GM23248 (cell line): Measurements from ENCODE around the gene CXCL10.

Experiments used
- EZH2 ChIP-seq: fragments of 200-600 bp; sonication (generic); IDR thresholded peaks from 2 replicates; pipeline ENCODE4 v1.6.1; 2018; ENCODE audit warnings: antibody characterized with exemption, mild to moderate bottlenecking; ENCODE audit not compliant: insufficient read depth, poor library complexity, severe bottlenecking
- EZH2phosphoT487 ChIP-seq: fragments of 200-600 bp; sonication (generic); IDR thresholded peaks from 2 replicates; pipeline ENCODE4 v1.6.1; 2018; ENCODE audit warnings: antibody characterized with exemption, moderate library complexity, mild to moderate bottlenecking, low read depth; ENCODE audit not compliant: insufficient read depth

DNA sequence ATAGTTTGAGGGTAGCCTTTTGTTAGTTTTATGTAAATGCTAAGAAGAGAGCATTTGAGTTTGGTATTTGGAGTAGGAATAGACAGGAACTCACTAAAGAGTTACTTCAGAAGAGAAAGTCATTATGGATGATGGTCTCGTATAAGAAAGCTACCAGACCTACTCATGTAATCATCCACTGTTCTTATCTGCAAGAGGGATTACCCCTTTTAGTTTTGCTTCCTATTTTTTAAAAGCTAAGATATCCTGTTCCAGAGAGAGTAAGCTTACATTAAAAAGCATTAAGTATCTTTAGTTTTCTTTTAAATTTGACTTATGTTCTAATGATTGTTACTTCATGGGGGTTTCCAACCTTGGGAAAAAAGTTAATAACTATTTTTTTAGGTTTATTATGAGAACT is 38.7 kb upstream of the CXCL10 start:
- TF ChIP-seq EZH2 (no peak), EZH2phosphoT487 (no peak)
